OCI-LY7 (cell line): Measurements from ENCODE around the gene PPM1A.

Experiments used
- EZH2phosphoT487 ChIP-seq: fragments of 200-600 bp; sonication (generic); IDR thresholded peaks from 2 replicates; pipeline ENCODE4 v1.6.1; 2018; ENCODE audit warnings: low read depth, borderline replicate concordance, mild to moderate bottlenecking, mixed run types, antibody characterized with exemption, low read length, moderate library complexity, mixed read lengths
- TF ChIP-seq, protein P1 (sequence below): fragments of 200-600 bp; sonication (generic); conservative IDR thresholded peaks from 2 replicates; pipeline ENCODE4 v1.5.1; 2014; ENCODE audit warnings: mild to moderate bottlenecking, antibody characterized with exemption, low read length, moderate library complexity, mixed read lengths

DNA sequence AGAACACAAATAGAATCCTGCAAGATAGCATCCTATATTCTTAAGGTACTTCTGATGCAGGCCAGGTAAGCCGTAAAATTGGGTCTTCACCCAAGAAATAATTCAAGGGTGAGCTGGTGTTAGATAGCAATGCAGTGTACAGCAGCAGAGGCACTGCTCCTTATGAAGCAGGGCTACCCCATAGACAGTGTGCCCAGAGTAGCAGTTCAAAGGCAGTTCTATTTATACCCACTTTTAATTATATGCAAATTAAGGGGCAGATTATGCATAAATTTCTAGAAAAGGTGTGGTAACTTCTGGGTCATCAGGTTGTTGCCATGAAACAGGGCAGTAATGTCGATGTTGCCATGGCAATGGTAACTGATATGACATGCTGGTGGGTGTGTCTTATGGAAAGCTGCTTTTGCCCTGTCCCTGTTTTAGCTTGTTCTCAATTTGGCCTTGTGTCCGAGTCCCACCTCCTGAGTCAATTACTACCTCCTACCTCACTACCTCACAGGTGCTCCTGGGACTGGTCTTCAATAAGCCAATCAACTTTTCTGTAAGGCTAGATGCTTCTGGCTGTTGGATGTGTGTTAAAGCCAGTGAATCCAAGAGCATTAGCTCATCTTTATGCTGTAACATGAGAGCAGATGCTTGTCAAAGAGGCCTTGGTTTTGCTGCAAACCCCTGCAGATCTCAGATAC, 61.0 kb downstream of the PPM1A start:
- TF ChIP-seq, protein P1, sequence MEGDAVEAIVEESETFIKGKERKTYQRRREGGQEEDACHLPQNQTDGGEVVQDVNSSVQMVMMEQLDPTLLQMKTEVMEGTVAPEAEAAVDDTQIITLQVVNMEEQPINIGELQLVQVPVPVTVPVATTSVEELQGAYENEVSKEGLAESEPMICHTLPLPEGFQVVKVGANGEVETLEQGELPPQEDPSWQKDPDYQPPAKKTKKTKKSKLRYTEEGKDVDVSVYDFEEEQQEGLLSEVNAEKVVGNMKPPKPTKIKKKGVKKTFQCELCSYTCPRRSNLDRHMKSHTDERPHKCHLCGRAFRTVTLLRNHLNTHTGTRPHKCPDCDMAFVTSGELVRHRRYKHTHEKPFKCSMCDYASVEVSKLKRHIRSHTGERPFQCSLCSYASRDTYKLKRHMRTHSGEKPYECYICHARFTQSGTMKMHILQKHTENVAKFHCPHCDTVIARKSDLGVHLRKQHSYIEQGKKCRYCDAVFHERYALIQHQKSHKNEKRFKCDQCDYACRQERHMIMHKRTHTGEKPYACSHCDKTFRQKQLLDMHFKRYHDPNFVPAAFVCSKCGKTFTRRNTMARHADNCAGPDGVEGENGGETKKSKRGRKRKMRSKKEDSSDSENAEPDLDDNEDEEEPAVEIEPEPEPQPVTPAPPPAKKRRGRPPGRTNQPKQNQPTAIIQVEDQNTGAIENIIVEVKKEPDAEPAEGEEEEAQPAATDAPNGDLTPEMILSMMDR = no peak
- no peak for TF ChIP-seq EZH2phosphoT487
